ENCODE data around the gene NEK6. TPM values are rescaled to one million over a fixed set of nuclear protein-coding genes. Genes with fewer than 3 reads are reported as not detected.

Gene NEK6
- total and polyA plus RNA-seq, 10 donors, result 11.2 to 71.3 (median 41.1) TPM

DNA sequence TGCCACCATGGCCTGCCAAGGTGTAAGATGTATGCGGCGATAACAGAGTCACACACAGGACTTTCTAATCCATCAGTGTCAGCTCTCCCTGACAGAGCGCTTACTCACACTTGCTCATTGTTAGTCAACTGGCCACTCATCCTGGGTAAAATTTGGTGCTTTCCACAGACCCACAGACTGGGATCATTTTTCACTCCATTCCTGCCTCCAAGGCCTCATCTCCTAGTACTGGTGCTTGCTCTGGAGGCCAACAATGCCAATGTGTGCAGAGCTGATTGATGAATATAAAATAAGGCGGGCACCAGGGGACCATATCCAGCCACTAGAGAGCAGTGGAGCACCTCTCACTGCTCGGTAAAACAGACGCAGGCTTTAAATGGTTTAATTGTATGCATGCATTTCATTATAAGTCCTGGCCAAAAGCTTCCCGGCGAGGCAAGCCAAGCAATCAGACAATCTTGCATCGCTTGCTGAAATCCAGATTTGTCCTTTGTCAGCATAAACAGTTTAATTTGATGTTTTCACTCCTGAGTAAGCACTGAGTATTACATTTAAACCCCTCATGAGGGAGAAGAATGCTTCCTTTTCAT, 135.2 kb downstream of the NEK6 start:
- H3K36me3 ChIP-seq, result peaks cover 0 to 55% (median 9%) of the 10 kb centered on the region in 6 donors
- H3K4me3 ChIP-seq, result no peak overlapping the region
- 56 to 74% (median 59%) methylated on average over 9 of the region's 9 CpGs for WGBS, 5 donors
- TF ChIP-seq, protein P1, sequence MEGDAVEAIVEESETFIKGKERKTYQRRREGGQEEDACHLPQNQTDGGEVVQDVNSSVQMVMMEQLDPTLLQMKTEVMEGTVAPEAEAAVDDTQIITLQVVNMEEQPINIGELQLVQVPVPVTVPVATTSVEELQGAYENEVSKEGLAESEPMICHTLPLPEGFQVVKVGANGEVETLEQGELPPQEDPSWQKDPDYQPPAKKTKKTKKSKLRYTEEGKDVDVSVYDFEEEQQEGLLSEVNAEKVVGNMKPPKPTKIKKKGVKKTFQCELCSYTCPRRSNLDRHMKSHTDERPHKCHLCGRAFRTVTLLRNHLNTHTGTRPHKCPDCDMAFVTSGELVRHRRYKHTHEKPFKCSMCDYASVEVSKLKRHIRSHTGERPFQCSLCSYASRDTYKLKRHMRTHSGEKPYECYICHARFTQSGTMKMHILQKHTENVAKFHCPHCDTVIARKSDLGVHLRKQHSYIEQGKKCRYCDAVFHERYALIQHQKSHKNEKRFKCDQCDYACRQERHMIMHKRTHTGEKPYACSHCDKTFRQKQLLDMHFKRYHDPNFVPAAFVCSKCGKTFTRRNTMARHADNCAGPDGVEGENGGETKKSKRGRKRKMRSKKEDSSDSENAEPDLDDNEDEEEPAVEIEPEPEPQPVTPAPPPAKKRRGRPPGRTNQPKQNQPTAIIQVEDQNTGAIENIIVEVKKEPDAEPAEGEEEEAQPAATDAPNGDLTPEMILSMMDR (IDR thresholded peaks at IDR 0.05 in 8 of 11, conservative IDR thresholded peaks at IDR 0.05 in 3 of 11), result no peak
- TF ChIP-seq POLR2A (IDR thresholded peaks at IDR 0.05) (no peak), POLR2AphosphoS5 (IDR thresholded peaks at IDR 0.05) (no peak)
- intact Hi-C loops (cut with DNase I; ENCODE audit: low total_unique reads), result loop anchor here (5.0 kb wide), 1 partner anchor 266 kb away; no protein-coding TSS in a partner anchor
- DNase-seq, result no peak
- H3K27ac ChIP-seq, result peak overlapping the region in 6 of 8 donors; percentile 20 to 71 (median 54)
- H3K27me3 ChIP-seq (replicated peaks in 1 of 7), result no peaks in the 10 kb centered on the region
- H3K9me3 ChIP-seq, result no peaks in the 10 kb centered on the region
- peaks cover 0 to 99% (median 53%) of the 10 kb centered on the region in 6 donors for H3K4me1 ChIP-seq

DNA sequence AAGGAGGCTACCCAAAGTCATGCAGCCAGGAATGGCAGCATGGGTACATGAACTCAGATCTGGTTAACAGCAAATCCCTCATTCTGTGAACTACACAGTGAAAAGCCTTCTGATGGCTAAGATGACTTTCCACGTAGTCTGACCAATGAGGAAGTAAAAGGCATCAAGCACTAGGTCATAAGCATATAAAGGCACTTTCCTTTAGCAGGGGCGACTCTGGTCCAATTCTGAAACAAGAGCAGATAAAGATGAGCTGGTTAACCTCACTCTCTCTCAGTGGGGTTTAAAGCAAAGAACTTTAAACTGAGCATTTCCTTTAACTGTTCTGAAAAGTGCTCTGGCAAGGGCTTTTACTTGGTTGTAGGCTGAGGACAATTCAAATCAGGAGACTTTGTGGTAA, 136.4 kb downstream of the NEK6 start:
- DNase-seq, result no peak
- Histone ChIP-seq H3K36me3 (peaks cover 0 to 64% (median 9%) of the 10 kb centered on the region in 6 donors), H3K4me3 (no peak overlapping the region), H3K27ac (peak overlapping the region in 3 of 8 donors; percentile 13 to 32 (median 32)), H3K4me1 (peaks cover 0 to 98% (median 45%) of the 10 kb centered on the region in 6 donors), H3K9me3 (no peaks in the 10 kb centered on the region), H3K27me3 (replicated peaks in 1 of 7) (no peaks in the 10 kb centered on the region)
- WGBS, 5 donors, result 38 to 73% (median 42%) methylated on average over 2 of the region's 2 CpGs
- intact Hi-C loops (cut with DNase I; ENCODE audit: low total_unique reads), result loop anchor here (5.0 kb wide), 1 partner anchor 267 kb away; no protein-coding TSS in a partner anchor
- TF ChIP-seq POLR2AphosphoS5 (IDR thresholded peaks at IDR 0.05) (no peak), POLR2A (IDR thresholded peaks at IDR 0.05) (no peak)
- TF ChIP-seq, protein P1 (IDR thresholded peaks at IDR 0.05 in 8 of 11, conservative IDR thresholded peaks at IDR 0.05 in 3 of 11), result no peak

DNA sequence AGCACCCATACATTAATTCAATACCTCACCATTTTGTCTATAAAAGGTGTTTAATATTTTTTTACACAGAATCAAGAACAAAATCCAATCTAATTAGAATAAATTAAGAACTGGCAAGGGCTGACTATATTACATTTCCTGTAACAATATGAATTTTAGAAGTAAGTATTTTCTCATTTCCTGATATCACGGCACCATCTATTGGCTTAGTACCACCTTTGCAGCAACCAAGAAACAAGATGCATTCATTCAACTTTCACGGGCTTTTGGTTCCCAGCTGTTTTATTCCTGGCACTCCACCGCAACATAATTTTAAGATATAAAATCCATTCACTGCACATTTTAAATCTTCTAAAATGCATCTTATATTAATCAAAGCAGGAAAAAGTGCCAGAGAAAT, 136.8 kb downstream of the NEK6 start:
- intact Hi-C loops (cut with DNase I; ENCODE audit: low total_unique reads), result loop anchor here (5.0 kb wide), 1 partner anchor 267 kb away; no protein-coding TSS in a partner anchor
- peaks cover 0 to 98% (median 44%) of the 10 kb centered on the region in 6 donors for H3K4me1 ChIP-seq
- H3K27me3 ChIP-seq (replicated peaks in 1 of 7), result no peaks in the 10 kb centered on the region
- peaks cover 0 to 68% (median 11%) of the 10 kb centered on the region in 6 donors for H3K36me3 ChIP-seq
- H3K4me3 ChIP-seq, result no peak overlapping the region
- TF ChIP-seq, protein P1 (IDR thresholded peaks at IDR 0.05 in 8 of 11, conservative IDR thresholded peaks at IDR 0.05 in 3 of 11), result no peak
- TF ChIP-seq POLR2A (IDR thresholded peaks at IDR 0.05) (no peak), POLR2AphosphoS5 (IDR thresholded peaks at IDR 0.05) (no peak)
- 59 to 79% (median 66%) methylated on average over 3 of the region's 3 CpGs for WGBS, 5 donors
- no peak for DNase-seq
- H3K9me3 ChIP-seq, result no peaks in the 10 kb centered on the region
- peak overlapping the region in 2 of 8 donors; percentile 32 for H3K27ac ChIP-seq

DNA sequence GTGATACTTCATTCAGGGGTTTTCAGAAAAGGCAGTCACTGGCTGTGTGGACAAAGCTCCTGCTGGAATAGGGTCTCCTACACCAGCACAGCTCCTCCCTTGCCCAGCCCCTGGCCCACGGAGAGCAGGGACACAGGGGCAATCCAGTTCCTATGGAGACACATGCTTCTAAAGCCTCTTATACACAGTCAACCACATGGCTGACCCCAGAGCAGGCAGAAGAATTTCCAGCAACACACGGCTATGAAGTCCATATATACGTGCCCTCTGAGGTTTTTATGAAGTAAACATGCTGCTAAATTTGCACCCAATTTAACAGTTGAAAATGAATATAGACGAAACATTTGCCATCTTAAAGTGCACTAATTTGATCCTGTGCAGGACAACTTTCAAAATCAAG, 138.1 kb downstream of the NEK6 start:
- intact Hi-C loops (cut with DNase I; ENCODE audit: low total_unique reads), result no loop called here
- peaks cover 0 to 81% (median 21%) of the 10 kb centered on the region in 6 donors for H3K36me3 ChIP-seq
- TF ChIP-seq POLR2AphosphoS5 (IDR thresholded peaks at IDR 0.05) (no peak), POLR2A (IDR thresholded peaks at IDR 0.05) (no peak)
- TF ChIP-seq, protein P1 (IDR thresholded peaks at IDR 0.05 in 8 of 11, conservative IDR thresholded peaks at IDR 0.05 in 3 of 11), result no peak
- H3K4me3 ChIP-seq, result no peak overlapping the region
- WGBS, 5 donors, result 85 to 93% (median 88%) methylated on average over 4 of the region's 4 CpGs
- DNase-seq, result no peak
- H3K27me3 ChIP-seq (replicated peaks in 1 of 7), result no peaks in the 10 kb centered on the region
- H3K9me3 ChIP-seq, result no peaks in the 10 kb centered on the region
- no peak overlapping the region for H3K27ac ChIP-seq
- H3K4me1 ChIP-seq, result peaks cover 0 to 98% (median 41%) of the 10 kb centered on the region in 6 donors

Data from spleen (tissue), 11 donors.